DOHH2 (cell line): ENCODE results near the gene DPYD.

Experiments used
- H3F3A ChIP-seq: fragments of 200-600 bp; sonication (generic), shearing (Covaris generic); 2 replicates; pipeline ENCODE4 v1.6.0; 2016; ENCODE audit warnings: antibody characterized with exemption, mild to moderate bottlenecking; ENCODE audit not compliant: control insufficient read depth, insufficient read depth
- H3K27ac ChIP-seq: fragments of 200-600 bp; sonication (generic); 2 replicates; pipeline ENCODE4 v1.5.1; 2014; ENCODE audit warnings: low read depth, mild to moderate bottlenecking, low read length, moderate library complexity
- H3K27me3 ChIP-seq: fragments of 200-600 bp; sonication (generic); 2 replicates; pipeline ENCODE4 v1.6.1; 2014; ENCODE audit warnings: mild to moderate bottlenecking, low read length, mixed read lengths; ENCODE audit not compliant: control insufficient read depth
- H3K36me3 ChIP-seq: fragments of 200-600 bp; sonication (generic); 2 replicates; pipeline ENCODE4 v1.6.1; 2014; ENCODE audit warnings: mild to moderate bottlenecking, low read length, moderate library complexity, mixed read lengths; ENCODE audit not compliant: control insufficient read depth
- H3K4me1 ChIP-seq: fragments of 200-600 bp; sonication (generic); 2 replicates; pipeline ENCODE4 v1.6.1; 2014; ENCODE audit warnings: mild to moderate bottlenecking, low read length, mixed read lengths; ENCODE audit not compliant: control insufficient read depth
- H3K4me2 ChIP-seq: fragments of 200-600 bp; sonication (generic); 2 replicates; pipeline ENCODE4 v1.6.0; 2014; ENCODE audit warnings: mild to moderate bottlenecking, low read length, moderate library complexity
- H3K4me3 ChIP-seq: fragments of 200-600 bp; sonication (generic); 2 replicates; pipeline ENCODE4 v1.5.1; 2014; ENCODE audit warnings: mild to moderate bottlenecking, low read length, mixed read lengths
- H3K79me2 ChIP-seq: fragments of 200-600 bp; sonication (generic); 2 replicates; pipeline ENCODE4 v1.6.1; 2014; ENCODE audit warnings: mild to moderate bottlenecking, low read length, mixed read lengths; ENCODE audit not compliant: control insufficient read depth
- H3K9me2 ChIP-seq: fragments of 200-600 bp; sonication (generic); replicated peaks from 2 replicates; pipeline ENCODE4 v1.6.1; 2014; ENCODE audit warnings: mild to moderate bottlenecking, low read length, mixed read lengths; ENCODE audit not compliant: control insufficient read depth
- H3K9me3 ChIP-seq: fragments of 200-600 bp; sonication (generic); 2 replicates; pipeline ENCODE4 v1.6.1; 2014; ENCODE audit warnings: antibody characterized with exemption, low read length, mixed read lengths; ENCODE audit not compliant: control insufficient read depth, insufficient read depth
- H4K20me1 ChIP-seq: fragments of 200-600 bp; sonication (generic); 2 replicates; pipeline ENCODE4 v1.6.0; 2014; ENCODE audit warnings: low read depth, mild to moderate bottlenecking, antibody characterized with exemption, low read length, moderate library complexity; ENCODE audit not compliant: control insufficient read depth, insufficient read depth
- EZH2phosphoT487 ChIP-seq: fragments of 200-600 bp; sonication (generic); IDR thresholded peaks from 2 replicates; pipeline ENCODE4 v1.6.1; 2017; ENCODE audit warnings: borderline replicate concordance, mild to moderate bottlenecking, antibody characterized with exemption, low read length, moderate library complexity, mixed read lengths
- TF ChIP-seq, protein P1 (sequence below): fragments of 200-600 bp; sonication (generic); IDR thresholded peaks from one replicate; pipeline ENCODE4 v1.5.1; 2014; ENCODE audit warnings: antibody characterized with exemption, mild to moderate bottlenecking, low read depth, low read length; ENCODE audit not compliant: poor library complexity, severe bottlenecking

Gene DPYD

DNA sequence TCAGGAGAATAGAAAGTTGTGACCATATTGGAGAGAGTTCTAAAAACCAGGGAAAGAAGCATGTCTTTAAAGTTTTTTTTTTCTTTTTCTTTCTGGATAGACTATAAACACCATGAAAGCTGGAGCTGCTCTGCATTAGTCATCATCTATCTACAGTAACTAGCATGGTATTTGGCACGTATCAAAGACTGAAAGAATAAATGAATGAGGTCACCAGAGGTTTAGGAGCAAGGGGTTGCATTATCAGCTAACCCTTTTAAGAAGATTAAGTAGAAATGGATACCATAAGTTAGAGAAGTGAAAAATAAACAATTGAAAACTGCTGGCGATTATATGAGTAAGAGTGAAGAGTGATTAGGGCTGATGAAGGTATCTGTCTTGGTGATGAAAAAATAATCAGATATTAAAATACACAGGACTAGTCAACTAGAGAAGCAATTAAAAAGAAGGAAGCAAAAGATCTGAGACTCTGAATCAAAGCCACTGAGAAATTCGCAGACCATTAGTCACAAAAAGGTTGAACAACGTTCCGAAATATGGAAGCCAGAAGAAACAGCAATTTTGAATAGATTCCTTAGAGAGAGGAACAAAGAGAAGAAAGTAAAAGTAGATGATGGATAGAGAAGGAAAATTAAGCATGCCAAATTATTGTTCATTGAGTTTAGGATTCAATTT lies 536.4 kb downstream of the DPYD start:
- Histone ChIP-seq H3K36me3 (no peaks in the 10 kb centered on the region), H3K4me3 (no peak overlapping the region), H3K4me2 (no peak overlapping the region), H3K27ac (no peak overlapping the region), H3K79me2 (no peaks in the 10 kb centered on the region), H3K4me1 (no peaks in the 10 kb centered on the region), H3K9me2 (no peaks in the 10 kb centered on the region), H3F3A (no peaks in the 10 kb centered on the region), H3K27me3 (no peaks in the 10 kb centered on the region), H3K9me3 (no peaks in the 10 kb centered on the region), H4K20me1 (no peaks in the 10 kb centered on the region)
- no peak for TF ChIP-seq EZH2phosphoT487
- TF ChIP-seq, protein P1, sequence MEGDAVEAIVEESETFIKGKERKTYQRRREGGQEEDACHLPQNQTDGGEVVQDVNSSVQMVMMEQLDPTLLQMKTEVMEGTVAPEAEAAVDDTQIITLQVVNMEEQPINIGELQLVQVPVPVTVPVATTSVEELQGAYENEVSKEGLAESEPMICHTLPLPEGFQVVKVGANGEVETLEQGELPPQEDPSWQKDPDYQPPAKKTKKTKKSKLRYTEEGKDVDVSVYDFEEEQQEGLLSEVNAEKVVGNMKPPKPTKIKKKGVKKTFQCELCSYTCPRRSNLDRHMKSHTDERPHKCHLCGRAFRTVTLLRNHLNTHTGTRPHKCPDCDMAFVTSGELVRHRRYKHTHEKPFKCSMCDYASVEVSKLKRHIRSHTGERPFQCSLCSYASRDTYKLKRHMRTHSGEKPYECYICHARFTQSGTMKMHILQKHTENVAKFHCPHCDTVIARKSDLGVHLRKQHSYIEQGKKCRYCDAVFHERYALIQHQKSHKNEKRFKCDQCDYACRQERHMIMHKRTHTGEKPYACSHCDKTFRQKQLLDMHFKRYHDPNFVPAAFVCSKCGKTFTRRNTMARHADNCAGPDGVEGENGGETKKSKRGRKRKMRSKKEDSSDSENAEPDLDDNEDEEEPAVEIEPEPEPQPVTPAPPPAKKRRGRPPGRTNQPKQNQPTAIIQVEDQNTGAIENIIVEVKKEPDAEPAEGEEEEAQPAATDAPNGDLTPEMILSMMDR: no peak

DNA sequence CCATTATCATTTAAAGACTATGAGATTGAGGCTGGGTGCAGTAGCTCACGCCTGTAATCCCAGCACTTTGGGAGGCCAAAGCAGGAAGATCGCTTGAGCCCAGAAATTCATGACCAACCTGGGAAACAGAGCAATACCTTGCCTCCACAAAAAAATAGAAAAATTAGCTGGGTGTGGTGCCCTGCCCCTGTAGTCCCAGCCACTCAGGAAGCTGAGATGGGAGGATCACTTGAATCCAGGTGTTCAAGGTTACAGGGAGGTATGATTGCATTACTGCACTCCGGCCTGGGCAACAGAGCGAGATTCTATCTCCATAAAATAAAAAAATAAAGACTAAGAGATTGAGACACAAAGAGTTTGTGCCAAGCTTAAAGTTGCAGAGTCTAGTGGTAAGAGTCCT lies 537.0 kb downstream of the DPYD start:
- Histone ChIP-seq H3K9me3 (no peaks in the 10 kb centered on the region), H3K27me3 (no peaks in the 10 kb centered on the region), H3K4me2 (no peak overlapping the region), H3K36me3 (no peaks in the 10 kb centered on the region), H3K9me2 (no peaks in the 10 kb centered on the region), H4K20me1 (no peaks in the 10 kb centered on the region), H3K4me3 (no peak overlapping the region), H3K27ac (no peak overlapping the region), H3K79me2 (no peaks in the 10 kb centered on the region), H3F3A (no peaks in the 10 kb centered on the region), H3K4me1 (no peaks in the 10 kb centered on the region)
- TF ChIP-seq, protein P1: no peak
- no peak for TF ChIP-seq EZH2phosphoT487

DNA sequence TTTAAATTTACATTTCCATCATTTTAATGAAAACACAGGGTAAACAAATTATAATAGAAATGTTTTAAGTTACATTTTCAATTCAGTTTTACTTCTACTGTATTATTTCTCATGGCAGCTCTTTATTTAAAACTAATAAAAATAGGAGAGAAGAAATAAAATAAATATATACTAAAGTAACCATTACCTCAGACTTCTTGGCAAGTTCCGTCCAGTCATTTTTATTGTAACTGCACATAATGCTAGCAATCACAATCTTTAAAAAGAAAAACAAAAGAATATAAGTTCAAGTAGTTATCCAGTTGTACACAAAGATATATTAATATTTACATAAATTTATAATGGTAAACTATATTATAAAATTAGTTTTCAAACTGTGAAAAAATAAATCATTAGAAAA lies 538.6 kb downstream of the DPYD start:
- Histone ChIP-seq H3K36me3 (no peaks in the 10 kb centered on the region), H3K79me2 (no peaks in the 10 kb centered on the region), H3K9me2 (no peaks in the 10 kb centered on the region), H3F3A (no peaks in the 10 kb centered on the region), H3K4me1 (no peaks in the 10 kb centered on the region), H3K9me3 (no peaks in the 10 kb centered on the region), H3K4me2 (no peak overlapping the region), H3K27me3 (no peaks in the 10 kb centered on the region), H4K20me1 (no peaks in the 10 kb centered on the region), H3K27ac (no peak overlapping the region), H3K4me3 (no peak overlapping the region)
- TF ChIP-seq, protein P1: no peak
- TF ChIP-seq EZH2phosphoT487: no peak
